ENCODE results near the gene KCNK3.
"Not testable (repeated sequence)": the region's sequence is repeated elsewhere in the genome, so short reads cannot be mapped to it uniquely, and the experiment has no call there.

The KCNK3 gene

DNA sequence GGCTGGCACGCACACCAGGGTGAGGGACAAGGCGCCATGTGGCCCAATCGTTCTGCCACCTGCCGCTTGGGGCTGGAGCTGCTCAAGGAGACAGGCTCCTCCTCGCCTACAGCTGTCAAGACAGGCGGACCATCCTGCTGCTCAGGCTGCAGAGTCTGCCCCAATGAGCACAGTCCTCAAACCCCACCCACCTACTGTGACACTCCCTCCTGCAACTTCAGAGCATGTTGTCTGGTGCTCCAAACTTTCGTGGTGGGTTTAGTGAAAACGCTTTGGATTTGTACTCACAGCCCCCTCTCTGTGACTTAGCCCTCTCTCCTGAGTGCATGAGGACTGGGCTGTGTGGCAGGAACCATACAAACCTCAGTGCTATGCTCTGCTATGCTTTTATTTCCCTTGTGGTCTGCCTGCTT is 48.4 kb downstream of the KCNK3 start:
- Histone ChIP-seq H3K4me3 (no peak overlapping the region), H3K9ac (peak overlapping the region in 1 of 11 experiments; percentile 37; a peak in 1 of 22 replicates), H3K36me3 (no peaks in the 10 kb centered on the region), H3K4me2 (peak overlapping the region; percentile 16 to 79 (median 72); a peak in 21 of 22 replicates), H3K27ac (no peak overlapping the region), H3K27me3 (no peaks in the 10 kb centered on the region; a peak in 1 of 22 replicates), H3K4me1 (peaks cover 7 to 34% (median 28%) of the 10 kb centered on the region in 10 experiments; a peak in 17 of 20 replicates), H4K20me1 (peaks cover 0 to 7% (median 0%) of the 10 kb centered on the region in 11 experiments; a peak in 2 of 22 replicates), H3K9me3 (replicated peaks in 1 of 11) (no peaks in the 10 kb centered on the region)
- no peak for TF ChIP-seq Cebpa-rat (IDR thresholded peaks at IDR 0.05)

DNA sequence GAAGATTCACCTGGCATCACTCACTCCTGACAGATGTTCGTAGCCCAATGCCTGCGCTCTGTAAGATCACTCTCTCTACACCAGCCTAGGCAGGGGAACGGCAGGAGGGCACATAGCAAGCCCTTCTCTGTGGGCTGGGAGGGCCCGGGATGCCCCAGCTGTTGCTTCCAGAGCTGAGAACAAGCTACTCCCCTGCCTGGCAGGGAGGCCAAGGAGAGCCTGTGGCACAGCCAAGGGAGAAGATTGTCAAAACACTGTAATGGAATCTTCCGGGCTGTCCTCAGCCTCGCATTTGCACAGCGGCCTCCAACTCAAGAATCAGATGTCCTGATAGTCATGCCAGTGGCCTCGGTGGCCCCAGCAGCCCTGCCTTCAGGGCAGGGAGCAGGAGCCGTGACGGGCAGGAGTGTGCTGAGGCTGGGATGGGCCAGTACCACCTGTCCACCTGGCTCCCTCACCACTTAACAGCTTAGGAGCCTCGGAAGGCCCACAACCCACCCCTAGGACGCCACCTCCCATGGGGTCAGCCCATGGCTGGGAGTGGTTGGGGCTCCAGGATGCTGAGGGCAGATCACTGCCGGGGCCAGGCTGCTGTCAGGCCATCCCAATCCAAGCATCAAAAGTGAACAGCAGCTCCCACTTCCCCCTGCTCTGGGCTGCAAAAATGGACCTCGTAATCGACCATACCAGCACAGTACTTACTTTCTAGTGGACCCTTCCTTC is 49.7 kb downstream of the KCNK3 start:
- Histone ChIP-seq H3K4me2 (peak overlapping the region in 7 of 11 experiments; percentile 29 to 79 (median 72); a peak in 3 of 22 replicates), H3K27ac (no peak overlapping the region), H3K9me3 (replicated peaks in 1 of 11) (no peaks in the 10 kb centered on the region), H3K4me3 (no peak overlapping the region), H3K4me1 (peaks cover 7 to 34% (median 28%) of the 10 kb centered on the region in 10 experiments; a peak in 17 of 20 replicates), H3K27me3 (no peaks in the 10 kb centered on the region; a peak in 1 of 22 replicates), H3K36me3 (no peaks in the 10 kb centered on the region), H4K20me1 (peaks cover 0 to 7% (median 0%) of the 10 kb centered on the region in 11 experiments; a peak in 2 of 22 replicates), H3K9ac (no peak overlapping the region)
- TF ChIP-seq Cebpa-rat (IDR thresholded peaks at IDR 0.05) = no peak

DNA sequence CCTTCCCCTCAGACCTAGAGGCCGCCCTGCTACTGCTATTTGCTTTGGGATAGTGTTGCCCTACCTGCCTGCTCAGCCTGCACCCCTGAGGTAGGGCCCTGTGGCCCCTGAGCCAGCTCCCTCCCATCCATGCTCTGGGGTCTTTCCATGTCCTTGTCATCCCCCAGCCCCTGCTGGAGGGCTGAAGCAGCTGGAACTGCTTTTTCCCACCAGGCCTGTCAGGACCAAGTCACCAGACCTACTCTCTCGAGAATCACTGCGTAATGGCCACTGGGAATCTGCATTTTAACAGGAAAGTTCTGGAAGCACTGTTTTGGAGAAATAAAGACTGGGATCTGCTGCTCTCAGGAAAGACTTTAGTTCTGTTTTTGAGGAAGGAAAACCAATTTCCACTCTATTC is 51.3 kb downstream of the KCNK3 start:
- no peak for TF ChIP-seq Cebpa-rat (IDR thresholded peaks at IDR 0.05)
- 0 out of 22 replicates have a peak overlapping the region, but pooled peaks of 1 of the 11 experiments have one; percentile 14 for H3K9ac ChIP-seq
- no peaks in the 10 kb centered on the region for H3K9me3 ChIP-seq (replicated peaks in 1 of 11)
- no peaks in the 10 kb centered on the region for H3K36me3 ChIP-seq
- no peak overlapping the region for H3K27ac ChIP-seq
- no peak overlapping the region for H3K4me2 ChIP-seq
- H3K27me3 ChIP-seq = no peaks in the 10 kb centered on the region; a peak in 1 of 22 replicates
- peaks cover 0 to 7% (median 0%) of the 10 kb centered on the region in 11 experiments; a peak in 2 of 22 replicates for H4K20me1 ChIP-seq
- H3K4me3 ChIP-seq = no peak overlapping the region
- peaks cover 7 to 34% (median 27%) of the 10 kb centered on the region in 10 experiments; a peak in 17 of 20 replicates for H3K4me1 ChIP-seq

DNA sequence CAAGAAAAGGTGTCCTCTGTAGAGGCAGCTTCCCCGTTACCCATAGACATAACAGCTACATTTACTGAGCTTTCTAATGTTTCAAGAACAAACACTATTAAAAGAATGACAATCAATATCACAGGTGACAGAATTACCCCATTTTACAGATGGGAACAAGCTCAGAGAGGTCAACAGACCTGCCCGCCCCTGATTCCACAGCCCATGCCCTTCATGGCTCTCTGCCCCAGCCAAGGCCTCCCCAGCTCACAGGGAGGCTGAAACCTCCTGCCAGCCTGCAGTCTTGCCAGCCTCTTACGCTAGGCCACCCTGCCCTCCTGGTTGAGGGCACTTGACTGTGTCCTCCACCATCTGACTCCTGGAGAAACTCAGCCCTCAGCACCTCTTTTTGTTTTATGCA is 52.4 kb downstream of the KCNK3 start:
- H3K36me3 ChIP-seq = no peaks in the 10 kb centered on the region
- H3K27me3 ChIP-seq = no peaks in the 10 kb centered on the region; a peak in 1 of 22 replicates
- no peak overlapping the region for H3K4me2 ChIP-seq
- peaks cover 0 to 7% (median 0%) of the 10 kb centered on the region in 11 experiments; a peak in 2 of 22 replicates for H4K20me1 ChIP-seq
- no peaks in the 10 kb centered on the region for H3K9me3 ChIP-seq (replicated peaks in 1 of 11)
- H3K27ac ChIP-seq = no peak overlapping the region
- TF ChIP-seq Cebpa-rat (IDR thresholded peaks at IDR 0.05) = no peak
- no peak overlapping the region for H3K4me3 ChIP-seq
- no peak overlapping the region for H3K9ac ChIP-seq
- H3K4me1 ChIP-seq = peaks cover 7 to 37% (median 28%) of the 10 kb centered on the region in 10 experiments; a peak in 17 of 20 replicates

DNA sequence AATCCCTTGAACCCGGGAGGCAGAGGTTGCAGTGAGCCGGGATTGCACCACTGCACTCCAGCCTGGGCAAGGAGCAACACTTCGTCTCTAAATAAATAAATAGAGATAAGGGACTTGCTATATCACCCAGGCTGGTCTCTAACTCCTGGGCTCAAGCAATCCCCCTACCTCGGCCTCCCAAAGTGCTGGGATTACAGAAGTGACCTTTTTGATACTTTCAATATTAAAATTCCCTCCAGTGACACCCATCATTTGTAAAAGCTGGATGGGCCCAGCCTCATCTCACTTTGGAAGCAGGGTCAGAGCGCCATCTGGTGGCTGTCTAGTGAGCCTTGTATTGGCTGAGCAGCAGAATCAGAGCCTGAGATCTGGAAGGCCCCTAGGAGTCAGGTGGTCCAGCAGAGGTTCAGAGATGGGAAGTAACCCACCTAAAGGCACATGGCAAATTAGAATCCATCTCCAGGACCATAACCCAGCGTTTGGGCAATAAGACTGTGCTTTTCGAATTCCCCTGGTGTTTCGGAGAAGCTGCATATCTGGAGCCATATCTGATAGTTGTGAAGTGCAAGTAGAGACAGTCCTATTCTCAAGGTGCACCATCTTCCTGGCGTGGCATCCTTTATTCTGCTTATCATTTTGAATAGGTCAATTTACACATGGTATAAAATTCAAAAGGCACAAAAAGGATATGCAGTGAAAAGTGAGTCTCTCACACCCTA is 53.2 kb downstream of the KCNK3 start:
- H3K9ac ChIP-seq = no peak overlapping the region
- H3K9me3 ChIP-seq (replicated peaks in 1 of 11) = no peaks in the 10 kb centered on the region
- TF ChIP-seq Cebpa-rat (IDR thresholded peaks at IDR 0.05) = no peak
- no peak overlapping the region for H3K4me3 ChIP-seq
- no peaks in the 10 kb centered on the region for H3K36me3 ChIP-seq
- no peaks in the 10 kb centered on the region; a peak in 1 of 22 replicates for H3K27me3 ChIP-seq
- H3K4me2 ChIP-seq = no peak overlapping the region
- peaks cover 0 to 7% (median 0%) of the 10 kb centered on the region in 11 experiments; a peak in 1 of 22 replicates for H4K20me1 ChIP-seq
- peaks cover 9 to 37% (median 28%) of the 10 kb centered on the region in 10 experiments; a peak in 18 of 20 replicates for H3K4me1 ChIP-seq
- no peak overlapping the region for H3K27ac ChIP-seq

DNA sequence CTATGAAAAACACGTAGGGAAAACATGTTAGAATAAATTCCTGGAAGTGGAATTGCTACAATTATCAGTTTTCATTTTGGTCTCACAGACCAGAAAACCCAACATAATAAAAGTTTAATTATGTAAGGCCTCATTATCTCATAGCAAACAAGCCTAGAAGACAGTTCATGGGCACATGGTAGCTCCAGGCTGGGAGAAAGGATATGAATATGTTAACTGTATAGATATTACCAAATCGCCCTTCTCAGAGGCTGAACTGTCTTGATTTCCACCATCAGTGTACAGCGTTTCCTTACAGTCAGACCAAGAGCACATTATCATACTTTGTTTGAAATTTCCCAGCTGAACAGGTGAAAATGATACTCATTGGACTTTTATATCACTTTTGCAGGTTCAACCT is 54.4 kb downstream of the KCNK3 start:
- Histone ChIP-seq H3K9ac (no peak overlapping the region), H3K27ac (no peak overlapping the region), H3K9me3 (replicated peaks in 1 of 11) (no peaks in the 10 kb centered on the region), H4K20me1 (no peaks in the 10 kb centered on the region), H3K27me3 (no peaks in the 10 kb centered on the region; a peak in 1 of 22 replicates), H3K36me3 (no peaks in the 10 kb centered on the region), H3K4me1 (peaks cover 9 to 37% (median 23%) of the 10 kb centered on the region in 10 experiments; a peak in 17 of 20 replicates), H3K4me2 (no peak overlapping the region), H3K4me3 (no peak overlapping the region)
- TF ChIP-seq Cebpa-rat (IDR thresholded peaks at IDR 0.05) = no peak

DNA sequence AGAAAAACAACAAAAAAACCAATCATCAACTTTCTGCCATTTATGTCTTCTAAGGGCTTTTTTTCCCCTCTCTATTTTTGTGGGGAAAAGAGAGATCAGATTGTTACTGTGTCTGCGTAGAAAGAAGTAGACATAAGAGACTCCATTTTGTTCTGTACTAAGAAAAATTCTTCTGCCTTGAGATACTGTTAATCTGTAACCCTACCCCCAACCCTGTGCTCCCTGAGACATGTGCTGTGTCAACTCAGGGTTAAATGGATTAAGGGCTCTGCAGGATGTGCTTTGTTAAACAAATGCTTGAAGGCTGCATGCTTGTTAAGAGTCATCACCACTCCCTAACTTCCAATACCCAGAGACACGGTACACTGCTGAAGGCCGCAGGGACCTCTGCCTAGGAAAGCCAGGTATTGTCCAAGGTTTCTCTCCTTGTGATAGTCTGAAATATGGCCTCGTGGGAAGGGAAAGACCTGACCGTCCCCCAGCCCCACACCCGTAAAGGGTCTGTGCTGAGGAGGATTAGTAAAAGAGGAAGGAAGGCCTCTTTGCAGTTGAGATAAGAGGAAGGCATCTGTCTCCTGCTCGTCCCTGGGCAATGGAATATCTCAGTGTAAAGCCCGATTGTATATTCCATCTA is 57.4 kb downstream of the KCNK3 start:
- not testable (repeated sequence) for H4K20me1 ChIP-seq; H3K9ac ChIP-seq; H3K27me3 ChIP-seq; H3K9me3 ChIP-seq (replicated peaks in 1 of 11); H3K4me3 ChIP-seq; H3K36me3 ChIP-seq
- Histone ChIP-seq H3K27ac (0 out of 22 replicates have a peak overlapping the region, but pooled peaks of 1 of the 11 experiments have one; percentile 45), H3K4me1 (peaks cover 17 to 53% (median 40%) of the 10 kb centered on the region in 10 experiments; a peak in 19 of 20 replicates), H3K4me2 (peak overlapping the region in 9 of 11 experiments; percentile 19 to 48 (median 29); a peak in 8 of 22 replicates)

DNA sequence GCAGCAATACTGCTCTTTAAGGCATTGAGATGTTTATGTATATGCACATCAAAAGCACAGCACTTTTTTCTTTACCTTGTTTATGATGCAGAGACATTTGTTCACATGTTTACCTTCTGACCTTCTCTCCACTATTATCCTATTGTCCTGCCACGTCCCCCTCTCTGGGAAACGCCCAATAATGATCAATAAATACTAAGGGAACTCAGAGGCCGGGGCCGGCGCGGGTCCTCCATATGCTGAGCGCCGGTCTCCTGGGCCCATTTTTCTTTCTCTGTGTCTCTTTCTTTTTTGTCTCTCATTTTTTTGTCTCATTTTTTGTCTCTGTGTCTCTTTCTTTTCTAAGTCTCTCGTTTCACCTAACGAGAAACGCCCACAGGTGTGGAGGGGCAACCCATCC is 57.9 kb downstream of the KCNK3 start:
- not testable (repeated sequence) for H3K9me3 ChIP-seq (replicated peaks in 1 of 11); H3K27ac ChIP-seq; H3K27me3 ChIP-seq; H3K9ac ChIP-seq; H3K36me3 ChIP-seq; H4K20me1 ChIP-seq; H3K4me3 ChIP-seq
- peak overlapping the region in 9 of 11 experiments; percentile 9 to 48 (median 29); a peak in 8 of 22 replicates for H3K4me2 ChIP-seq
- peaks cover 22 to 59% (median 46%) of the 10 kb centered on the region in 10 experiments for H3K4me1 ChIP-seq
